ENCODE measurements around the gene CC2D2B. TPM values are rescaled to one million over a fixed set of nuclear protein-coding genes. Genes with fewer than 3 reads are reported as not detected.

Gene CC2D2B
- total and polyA plus RNA-seq, 2 of the 8 experiments (the other 6 are each of a cell fraction or from before 2014, with no cell fraction given): 0.09 to 0.71 TPM

DNA sequence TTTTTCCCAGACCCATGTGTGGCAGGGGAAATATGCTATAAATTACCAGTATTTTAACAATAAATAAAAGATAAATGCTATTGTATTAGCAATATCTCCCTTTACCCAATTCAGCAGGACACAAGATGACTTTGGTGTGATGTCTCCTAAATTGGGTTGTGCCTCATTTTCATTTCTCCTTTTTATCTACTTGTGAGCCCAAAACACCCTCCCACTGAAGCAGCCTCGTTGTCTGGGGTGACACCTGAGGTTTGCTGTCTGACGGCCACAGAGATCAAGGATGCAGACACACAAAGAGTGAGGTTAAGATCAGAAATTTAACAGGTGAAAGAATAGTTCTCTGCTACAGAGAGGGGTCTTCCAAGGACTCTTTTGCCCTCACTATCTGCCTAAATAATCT, 27.1 kb upstream of the CC2D2B start:
- Histone ChIP-seq H3K9me3 (ENCODE audit: insufficient read depth in 2 of 2, low read depth in 1 of 2, low read length in 1 of 2) (no peaks in the 10 kb centered on the region), H3K9ac (replicated peaks in 1 of 4; ENCODE audit: extremely low read depth in 1 of 4, low read depth in 3 of 4, low read length in 3 of 4) (no peak overlapping the region), H3K79me2 (ENCODE audit: control insufficient read depth in 1 of 2, insufficient read depth in 2 of 2, low read length in 2 of 2) (no peaks in the 10 kb centered on the region), H3K14ac (ENCODE audit: insufficient read length) (no peak overlapping the region), H3K4me3 (ENCODE audit: extremely low read depth in 1 of 4, insufficient read depth in 2 of 4, low read depth in 3 of 4, low read length in 4 of 4) (no peak overlapping the region), H3K18ac (ENCODE audit: extremely low read depth, low read length) (no peak overlapping the region), H2BK12ac (ENCODE audit: low read depth, low read length) (no peak overlapping the region), H2BK5ac (ENCODE audit: low read depth, low read length) (no peak overlapping the region), H3K56ac (replicated peaks; ENCODE audit: insufficient read length, low read depth, low read length) (no peak overlapping the region), H3K27me3 (replicated peaks in 1 of 4; ENCODE audit: control insufficient read depth in 3 of 4, extremely low read depth in 1 of 4, insufficient read depth in 3 of 4, low read length in 3 of 4) (no peaks in the 10 kb centered on the region), H3K36me3 (ENCODE audit: control insufficient read depth in 2 of 4, insufficient read depth in 4 of 4, low read length in 3 of 4) (peaks cover 0 to 7% (median 3%) of the 10 kb centered on the region in 4 experiments; a peak in 3 of 8 replicates), H3K4me2 (ENCODE audit: insufficient read depth in 1 of 2, low read depth in 2 of 2, low read length in 2 of 2) (no peak overlapping the region), H3K79me1 (ENCODE audit: low read depth, low read length) (no peaks in the 10 kb centered on the region), H2BK15ac (ENCODE audit: low read length) (no peak overlapping the region), H4K8ac (ENCODE audit: extremely low read depth, insufficient read depth, low read length) (no peak overlapping the region), H4K91ac (replicated peaks; ENCODE audit: insufficient read length, low read length) (no peak overlapping the region), H3K27ac (ENCODE audit: low read depth, low read length) (no peak overlapping the region), H3K4ac (replicated peaks; ENCODE audit: insufficient read length, low read depth, low read length) (no peak overlapping the region), H4K5ac (ENCODE audit: insufficient read length, low read depth, low read length) (no peak overlapping the region), H2BK20ac (ENCODE audit: low read length) (no peak overlapping the region), H3K4me1 (replicated peaks in 1 of 4; ENCODE audit: control insufficient read depth in 3 of 4, insufficient read depth in 4 of 4, low read length in 3 of 4) (no peaks in the 10 kb centered on the region), H2AK5ac (ENCODE audit: low read depth, low read length) (no peak overlapping the region), H4K20me1 (replicated peaks in 1 of 2; ENCODE audit: control insufficient read depth in 1 of 2, insufficient read depth in 2 of 2, low read length in 2 of 2) (no peaks in the 10 kb centered on the region), H2AFZ (ENCODE audit: low read length) (no peak overlapping the region), H2BK120ac (replicated peaks; ENCODE audit: low read depth, low read length) (no peak overlapping the region), H3K23me2 (ENCODE audit: low read depth, low read length) (no peaks in the 10 kb centered on the region), H3K23ac (ENCODE audit: insufficient read length) (no peak overlapping the region)
- no peak for FAIRE-seq
- CTCF ChIA-PET (ENCODE audit: partially characterized antibody): interaction anchor here (1.6 kb wide), 1 partner anchor 15 kb away, joined by 5 read pairs; no protein-coding TSS in a partner anchor
- no peak for DNase-seq (ENCODE audit: low read depth in 1 of 2, low spot score in 2 of 2)
- TF ChIP-seq FOSL1 (IDR thresholded peaks at IDR 0.05; ENCODE audit: insufficient read depth, low read depth, low read length) (no peak), ZNF274 (IDR thresholded peaks at IDR 0.05; ENCODE audit: borderline replicate concordance, extremely low read depth, low read length) (no peak), KDM5A (IDR thresholded peaks at IDR 0.05; ENCODE audit: low read length) (no peak), KDM4A (IDR thresholded peaks at IDR 0.05; ENCODE audit: low read depth, low read length, severe bottlenecking) (no peak), ASH2L (IDR thresholded peaks at IDR 0.05; ENCODE audit: low read length) (no peak), CHD2 (IDR thresholded peaks at IDR 0.05; ENCODE audit: low read length) (no peak)
- TF ChIP-seq, protein P1, sequence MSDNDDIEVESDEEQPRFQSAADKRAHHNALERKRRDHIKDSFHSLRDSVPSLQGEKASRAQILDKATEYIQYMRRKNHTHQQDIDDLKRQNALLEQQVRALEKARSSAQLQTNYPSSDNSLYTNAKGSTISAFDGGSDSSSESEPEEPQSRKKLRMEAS (IDR thresholded peaks at IDR 0.05): no peak
- WGBS, 2 experiments (ENCODE audit: extremely low coverage in 1 of 2, insufficient coverage in 1 of 2, insufficient read length in 1 of 2, insufficient replicate concordance in 2 of 2, low coverage in 1 of 2, low lambda C conversion rate in 2 of 2, missing lambda C conversion rate in 1 of 2): 83% methylated on average over 2 of the region's 2 CpGs; no CpG with 5 or more reads in 1 of the 2 experiments
- POLR2A ChIA-PET (ENCODE audit: partially characterized antibody): no interaction called here

Measured in H1 (cell line).